HCT116 (cell line): ENCODE results near the gene ID3. TPM values are rescaled to one million over a fixed set of nuclear protein-coding genes. Genes with fewer than 3 reads are reported as not detected.

Experiments
- ATAC-seq: fragments of 200-7000 bp; cut with Tn5 transposase; 2 replicates; pipeline ENCODE4 v1.9.1; 2020; ENCODE audit warnings: mild to moderate bottlenecking, moderate library complexity
- BruUV-seq: library from RNA; stranded (reverse); fragments of 400-500 nt; replicated peaks from 2 replicates; lab custom pipeline; 2021; lab: Mats Ljungman, UMichigan
- CTCF ChIA-PET: fragments of 300-600 bp; sonication (Branson Sonifier 250); formaldehyde crosslinking; loops from one replicate; lab custom pipeline; 2021; ENCODE audit warnings: antibody characterized with exemption; lab: Charles Lee
- POLR2A ChIA-PET: fragments of 300-600, 350-600 bp; sonication (Branson Sonifier 250); formaldehyde crosslinking; loops from one replicate; lab custom pipeline; 2021; ENCODE audit warnings: antibody characterized with exemption; lab: Charles Lee
- RAD21 ChIA-PET, 2 experiments: fragments of 300-600 bp; sonication (Branson Sonifier 250); formaldehyde crosslinking; loops; one replicate each; lab custom pipeline; 2023; ENCODE audit warnings: low total read pairs in 2 of 2; ENCODE audit not compliant: uncharacterized antibody in 2 of 2, unreplicated experiment in 2 of 2, low non-redundant PET in 1 of 2; lab: Charles Lee
- DNase-seq: peaks from one replicate; pipeline ENCODE4 v3.0.0-alpha.2; 2010; ENCODE audit warnings: low read depth, low spot score
- H2AFZ ChIP-seq: fragments of 200-600 bp; shearing (Covaris generic), sonication (generic); 2 replicates; pipeline ENCODE4 v1.6.1; 2017; ENCODE audit warnings: low read depth, mixed run types, mixed read lengths, antibody characterized with exemption, low read length; ENCODE audit not compliant: poor library complexity, severe bottlenecking
- H3K27ac ChIP-seq: 2 replicates; pipeline ENCODE4 v1.5.1; 2012; ENCODE audit warnings: low read depth, low read length
- H3K27me3 ChIP-seq: fragments of 200-600 bp; sonication (generic); 2 replicates; pipeline ENCODE4 v1.6.1; 2016; ENCODE audit warnings: mixed run types, low read length, mixed read lengths; ENCODE audit not compliant: insufficient read depth
- H3K36me3 ChIP-seq, 2 experiments: fragments of 200-500 bp in 1 of 2; fragments of 200-600 bp in 1 of 2; sonication (Bioruptor generic) in 1 of 2; sonication (generic) in 1 of 2; 2 replicates each; pipeline versions ENCODE4 v1.5.1 to v1.6.1; 2014 to 2016; ENCODE audit warnings: low read length in 2 of 2, inconsistent platforms in 1 of 2, mixed read lengths in 1 of 2, mixed run types in 1 of 2; ENCODE audit not compliant: insufficient read depth in 2 of 2, control insufficient read depth in 1 of 2
- H3K4me1 ChIP-seq, 2 experiments: fragments of 200-600 bp in 1 of 2; sonication (generic) in 1 of 2; 2 replicates each; pipeline versions ENCODE4 v1.5.1 to v1.6.1; 2012 to 2017; ENCODE audit warnings: low read length in 2 of 2, inconsistent platforms in 1 of 2, mild to moderate bottlenecking in 1 of 2, mixed read lengths in 1 of 2, mixed run types in 1 of 2, moderate library complexity in 1 of 2; ENCODE audit not compliant: insufficient read depth in 2 of 2, control insufficient read depth in 1 of 2
- H3K4me2 ChIP-seq: fragments of 200-600 bp; sonication (generic); 2 replicates; pipeline ENCODE4 v1.6.1; 2017; ENCODE audit warnings: mixed run types, low read length, mixed read lengths
- H3K4me3 ChIP-seq, 2 experiments: fragments of 200-600 bp in 1 of 2; sonication (generic) in 1 of 2; replicated peaks in 1 of 2; 2 replicates each; pipeline ENCODE4 v1.5.1; 2011 to 2016; ENCODE audit warnings: low read length in 2 of 2, control low read depth in 1 of 2, low read depth in 1 of 2, mild to moderate bottlenecking in 1 of 2, mixed read lengths in 1 of 2, mixed run types in 1 of 2
- H3K79me2 ChIP-seq: fragments of 200-600 bp; sonication (generic); 2 replicates; pipeline ENCODE4 v1.6.1; 2017; ENCODE audit warnings: mild to moderate bottlenecking, mixed run types, low read length, moderate library complexity, mixed read lengths; ENCODE audit not compliant: insufficient read depth
- H3K9ac ChIP-seq: fragments of 200-600 bp; sonication (generic); 2 replicates; pipeline ENCODE4 v1.6.1; 2016; ENCODE audit warnings: low read length, mixed read lengths
- H3K9me2 ChIP-seq: fragments of 200-600 bp; sonication (generic), shearing (Covaris generic); 2 replicates; pipeline ENCODE4 v1.6.1; 2017; ENCODE audit warnings: mixed run types, mild to moderate bottlenecking, moderate library complexity; ENCODE audit not compliant: insufficient read depth
- H3K9me3 ChIP-seq, 2 experiments: fragments of 200-500 bp in 1 of 2; fragments of 200-600 bp in 1 of 2; sonication (Bioruptor generic) in 1 of 2; sonication (generic) in 1 of 2; 2 replicates each; pipeline ENCODE4 v1.6.1; 2014 to 2017; ENCODE audit warnings: low read length in 2 of 2, mixed read lengths in 2 of 2, inconsistent platforms in 1 of 2, low read depth in 1 of 2, mild to moderate bottlenecking in 1 of 2, mixed run types in 1 of 2, moderate library complexity in 1 of 2; ENCODE audit not compliant: control insufficient read depth in 1 of 2, insufficient read depth in 1 of 2
- H4K20me1 ChIP-seq: fragments of 200-600 bp; sonication (generic), shearing (Covaris generic); 2 replicates; pipeline ENCODE4 v1.6.1; 2017; ENCODE audit warnings: mixed run types, mild to moderate bottlenecking, moderate library complexity; ENCODE audit not compliant: insufficient read depth
- CBX3 ChIP-seq: IDR thresholded peaks from 2 replicates; pipeline ENCODE4 v1.6.1; 2012; ENCODE audit warnings: low read depth
- EZH2phosphoT487 ChIP-seq: fragments of 200-600 bp; IDR thresholded peaks from 2 replicates; pipeline ENCODE4 v1.6.1; 2018; ENCODE audit warnings: antibody characterized with exemption, borderline replicate concordance
- FOSL1 ChIP-seq: IDR thresholded peaks from 2 replicates; pipeline ENCODE4 v1.6.1; 2012; ENCODE audit warnings: low read depth
- JUND ChIP-seq: IDR thresholded peaks from 2 replicates; pipeline ENCODE4 v1.6.1; 2012
- POLR2AphosphoS5 ChIP-seq: IDR thresholded peaks from 2 replicates; pipeline ENCODE4 v1.6.1; 2011; ENCODE audit warnings: mild to moderate bottlenecking, low read depth, low read length, moderate library complexity
- RAD21 ChIP-seq: IDR thresholded peaks from 2 replicates; pipeline ENCODE4 v1.6.1; 2012; ENCODE audit warnings: low read depth, mild to moderate bottlenecking
- SIN3A ChIP-seq: IDR thresholded peaks from 2 replicates; pipeline ENCODE4 v1.6.1; 2012; ENCODE audit warnings: low read depth
- SRF ChIP-seq: IDR thresholded peaks from 2 replicates; pipeline ENCODE4 v1.6.1; 2012; ENCODE audit warnings: low read depth
- YY1 ChIP-seq: IDR thresholded peaks from 2 replicates; pipeline ENCODE4 v1.6.1; 2011; ENCODE audit warnings: low read length, low read depth, moderate library complexity, mild to moderate bottlenecking; ENCODE audit not compliant: insufficient replicate concordance; ENCODE audit errors: extremely low read depth
- ZBTB33 ChIP-seq: IDR thresholded peaks from 2 replicates; pipeline ENCODE4 v1.6.1; 2011; ENCODE audit warnings: mild to moderate bottlenecking, low read length, moderate library complexity; ENCODE audit not compliant: insufficient replicate concordance; ENCODE audit errors: extremely low read depth
- ZFX ChIP-seq: fragments of 450-650 bp; IDR thresholded peaks from 2 replicates; pipeline ENCODE4 v1.6.1; 2017
- intact Hi-C: fragments of 100-400 bp; cut with micrococcal nuclease; formaldehyde crosslinking; loops from 2 replicates; pipeline ENCODE4 v1.10.0; 2022
- total RNA-seq: library from RNA; stranded (reverse); gene quantifications from one replicate; pipeline ENCODE4 v1.2.1, GENCODE V29; 2021; ENCODE audit not compliant: unreplicated experiment

The ID3 gene
- total RNA-seq, 1 experiment from 2014 or later = 183 TPM

- TF ChIP-seq SIN3A = no peak
Measured at GRCh38 chr1:23576338-23577055, 17.2 kb upstream of the ID3 start (continued).

- no peak for ATAC-seq
- H3K4me1 ChIP-seq = peaks cover 17 to 41% of the 10 kb centered on the region in 2 experiments
- no peak for DNase-seq
- H3K4me2 ChIP-seq = no peak overlapping the region
- H3K27ac ChIP-seq = no peak overlapping the region
- POLR2A ChIA-PET = interaction anchor here (1.8 kb wide), 1 partner anchor 11 kb away, joined by 5 read pairs; no protein-coding TSS in a partner anchor
- H3K9me3 ChIP-seq = no peaks in the 10 kb centered on the region
- CTCF ChIA-PET = no interaction called here
- TF ChIP-seq SIN3A (no peak), CBX3 (no peak), ZFX (no peak), RAD21 (no peak)
- no peak overlapping the region for H2AFZ ChIP-seq
- RAD21 ChIA-PET = no interaction called here
- H3K4me3 ChIP-seq = no peak overlapping the region
- H3K9me2 ChIP-seq = no peaks in the 10 kb centered on the region
- no peaks in the 10 kb centered on the region for H3K27me3 ChIP-seq
- no peaks in the 10 kb centered on the region for H3K36me3 ChIP-seq
- no peak overlapping the region for H3K9ac ChIP-seq
- intact Hi-C loops = no loop called here
- BruUV-seq = no TSS peak
- no peaks in the 10 kb centered on the region for H4K20me1 ChIP-seq
- H3K79me2 ChIP-seq = no peaks in the 10 kb centered on the region
Measured at GRCh38 chr1:23575226-23575810, 16.0 kb upstream of the ID3 start.

- POLR2A ChIA-PET = interaction anchor here (1.8 kb wide), 1 partner anchor 10 kb away, joined by 5 read pairs; no protein-coding TSS in a partner anchor
- TF ChIP-seq CBX3 (no peak), YY1 (no peak), EZH2phosphoT487 (no peak), FOSL1 (no peak), JUND (no peak), POLR2AphosphoS5 (no peak), ZBTB33 (no peak), SRF (no peak)
Measured at GRCh38 chr1:23574265-23574754, 15.0 kb upstream of the ID3 start.

More at GRCh38 chr1:23574265-23574754, 15.0 kb upstream of the ID3 start:
- DNase-seq (no peak), ATAC-seq (no peak)
- peaks cover 17 to 41% of the 10 kb centered on the region in 2 experiments for H3K4me1 ChIP-seq
- no peaks in the 10 kb centered on the region for H3K36me3 ChIP-seq
- RAD21 ChIA-PET = no interaction called here
- no TSS peak for BruUV-seq
- no peak overlapping the region for H3K4me3 ChIP-seq
- no peaks in the 10 kb centered on the region for H3K9me2 ChIP-seq
- CTCF ChIA-PET = no interaction called here
- no peak overlapping the region for H3K27ac ChIP-seq
- H3K27me3 ChIP-seq = no peaks in the 10 kb centered on the region
- intact Hi-C loops = no loop called here
- no peaks in the 10 kb centered on the region for H3K9me3 ChIP-seq
- no peak overlapping the region for H3K4me2 ChIP-seq
- H3K79me2 ChIP-seq = no peaks in the 10 kb centered on the region
- H3K9ac ChIP-seq = no peak overlapping the region
- H4K20me1 ChIP-seq = no peaks in the 10 kb centered on the region
- H2AFZ ChIP-seq = no peak overlapping the region
